IMR-90 (cell line): ENCODE measurements around the gene MSH3. TPM values are rescaled to one million over a fixed set of nuclear protein-coding genes. Genes with fewer than 3 reads are reported as not detected.
"Not testable (repeated sequence)": the region's sequence is repeated elsewhere in the genome, so short reads cannot be mapped to it uniquely, and the experiment has no call there.

Source experiments
- ATAC-seq: fragments of 200-7000 bp; cut with Tn5 transposase; 2 replicates; pipeline ENCODE4 v1.9.1; 2020; ENCODE audit warnings: low read depth, mild to moderate bottlenecking, moderate library complexity
- BruUV-seq: library from RNA; stranded (reverse); fragments of 400-500 nt; replicated peaks from 2 replicates; lab custom pipeline; 2021; lab: Mats Ljungman, UMichigan
- CTCF ChIA-PET: fragments of 300-600 bp; formaldehyde crosslinking; extraction: SDS; loops from one replicate; lab custom pipeline; 2021; ENCODE audit warnings: antibody characterized with exemption; lab: Yijun Ruan, JAX
- POLR2A ChIA-PET: fragments of 300-600 bp; sonication (Branson Sonifier 250); formaldehyde crosslinking; loops from one replicate; lab custom pipeline; 2022; ENCODE audit warnings: antibody characterized with exemption; ENCODE audit not compliant: unreplicated experiment; lab: Charles Lee
- DNase-seq: peaks from one replicate; pipeline ENCODE4 v3.0.0; 2013
- H2AFZ ChIP-seq: replicated peaks from 2 replicates; pipeline ENCODE3; 2013; ENCODE audit warnings: low read length, mild to moderate bottlenecking; ENCODE audit not compliant: poor library complexity
- H2AK5ac ChIP-seq: 2 replicates; pipeline ENCODE4 v1.6.1; 2013; ENCODE audit warnings: low read depth, low read length, inconsistent platforms
- H2AK9ac ChIP-seq: replicated peaks from 2 replicates; pipeline ENCODE3; 2013; ENCODE audit warnings: mild to moderate bottlenecking, low read depth, low read length, moderate library complexity; ENCODE audit not compliant: poor library complexity
- H2BK120ac ChIP-seq: 2 replicates; pipeline ENCODE4 v1.6.1; 2013; ENCODE audit warnings: low read depth, low read length, inconsistent platforms
- H2BK15ac ChIP-seq: 3 replicates; pipeline ENCODE4 v1.6.1; 2013; ENCODE audit warnings: low read depth, low read length, inconsistent platforms
- H2BK20ac ChIP-seq: 2 replicates; pipeline ENCODE4 v1.6.1; 2013; ENCODE audit warnings: low read depth, mild to moderate bottlenecking, inconsistent platforms, low read length, moderate library complexity
- H2BK5ac ChIP-seq: 2 replicates; pipeline ENCODE4 v1.6.1; 2013; ENCODE audit warnings: mild to moderate bottlenecking, low read depth, low read length, inconsistent platforms; ENCODE audit not compliant: poor library complexity, severe bottlenecking
- H3K14ac ChIP-seq: replicated peaks from 2 replicates; pipeline ENCODE4 v1.6.1; 2013; ENCODE audit warnings: low read depth, low read length, inconsistent platforms
- H3K18ac ChIP-seq: 2 replicates; pipeline ENCODE4 v1.6.1; 2013; ENCODE audit warnings: low read depth, low read length, control low read depth
- H3K23ac ChIP-seq: 2 replicates; pipeline ENCODE4 v1.6.1; 2013; ENCODE audit warnings: low read depth, low read length, inconsistent platforms
- H3K27ac ChIP-seq: 2 replicates; pipeline ENCODE4 v1.5.1; 2013; ENCODE audit warnings: mild to moderate bottlenecking, control low read depth, low read length; ENCODE audit not compliant: insufficient read depth
- H3K27me3 ChIP-seq: 2 replicates; pipeline ENCODE4 v1.6.1; 2013; ENCODE audit warnings: low read length; ENCODE audit not compliant: control insufficient read depth, insufficient read depth
- H3K36me3 ChIP-seq: 2 replicates; pipeline ENCODE4 v1.6.1; 2013; ENCODE audit warnings: low read length, mixed read lengths; ENCODE audit not compliant: control insufficient read depth, insufficient read depth
- H3K4ac ChIP-seq: 2 replicates; pipeline ENCODE4 v1.6.1; 2013; ENCODE audit warnings: low read depth, low read length, inconsistent platforms
- H3K4me1 ChIP-seq: 2 replicates; pipeline ENCODE4 v1.6.1; 2013; ENCODE audit warnings: low read length, mixed read lengths; ENCODE audit not compliant: control insufficient read depth, insufficient read depth
- H3K4me2 ChIP-seq: 2 replicates; pipeline ENCODE4 v1.6.1; 2013; ENCODE audit warnings: low read depth, mild to moderate bottlenecking, control low read depth, low read length, moderate library complexity
- H3K4me3 ChIP-seq: 2 replicates; pipeline ENCODE4 v1.5.1; 2013; ENCODE audit warnings: low read depth, mild to moderate bottlenecking, control low read depth, low read length, moderate library complexity; ENCODE audit not compliant: insufficient read depth
- H3K56ac ChIP-seq: 2 replicates; pipeline ENCODE4 v1.6.1; 2013; ENCODE audit warnings: low read length, inconsistent platforms; ENCODE audit not compliant: insufficient read depth; ENCODE audit errors: extremely low read depth
- H3K79me1 ChIP-seq, 2 experiments: 2 replicates each; pipeline ENCODE4 v1.6.1; 2013; ENCODE audit warnings: low read length in 2 of 2, inconsistent platforms in 1 of 2, low read depth in 1 of 2
- H3K9ac ChIP-seq: 2 replicates; pipeline ENCODE4 v1.6.1; 2013; ENCODE audit warnings: low read depth, low read length, control low read depth
- H3K9me1 ChIP-seq: 2 replicates; pipeline ENCODE4 v1.6.1; 2013; ENCODE audit warnings: low read length, inconsistent platforms; ENCODE audit not compliant: insufficient read depth
- H3K9me3 ChIP-seq: 2 replicates; pipeline ENCODE4 v1.6.1; 2013; ENCODE audit warnings: low read length; ENCODE audit not compliant: control insufficient read depth, insufficient read depth
- H4K20me1 ChIP-seq: 2 replicates; pipeline ENCODE4 v1.6.1; 2013; ENCODE audit warnings: low read length, inconsistent platforms; ENCODE audit not compliant: insufficient read depth
- H4K5ac ChIP-seq: 2 replicates; pipeline ENCODE4 v1.6.1; 2013; ENCODE audit warnings: mild to moderate bottlenecking, low read depth, low read length, control low read depth
- H4K8ac ChIP-seq, 2 experiments: 2 replicates each; pipeline ENCODE4 v1.6.1; 2013; ENCODE audit warnings: low read depth in 2 of 2, low read length in 2 of 2, control low read depth in 1 of 2, inconsistent platforms in 1 of 2
- H4K91ac ChIP-seq: 2 replicates; pipeline ENCODE4 v1.6.1; 2013; ENCODE audit warnings: low read depth, low read length, inconsistent platforms; ENCODE audit not compliant: insufficient read depth
- whole genome bisulfite sequencing, 2 experiments: methylation state at CpG; one replicate each; pipeline versions ENCODE4 v1.1.5 to v1.1.7; 2013; ENCODE audit warnings: missing lambda C conversion rate in 2 of 2; ENCODE audit not compliant: insufficient read length in 1 of 2; ENCODE audit errors: extremely low coverage in 2 of 2; 5-methylcytosine and 5-hydroxymethylcytosine counted together
- dilution Hi-C: fragments of 300-500 bp; cut with HindIII; formaldehyde crosslinking; loops from one replicate; pipeline ENCODE4 v1.14.3; 2018; ENCODE audit warnings: low sequenced_read_pairs; ENCODE audit not compliant: unreplicated experiment
- in situ Hi-C: fragments of 300-500 bp; cut with MboI; formaldehyde crosslinking; loops from 3 replicates; pipeline ENCODE4 v1.14.3; 2019; ENCODE audit warnings: low sequenced_read_pairs, inconsistent platforms, mixed read lengths
- intact Hi-C: fragments of 100-400 bp; cut with micrococcal nuclease; formaldehyde crosslinking; loops from 2 replicates; pipeline ENCODE4 v1.10.0; 2022
- polyA plus RNA-seq, 3 experiments: library from polyadenylated mRNA; depleted of rRNA; stranded (reverse); fragments of >200 nt; gene quantifications; 2 replicates each; pipeline ENCODE4 v1.2.3, GENCODE V29; 2012; ENCODE audit warnings: low replicate concordance in 1 of 3
- total RNA-seq: library from RNA; depleted of rRNA; stranded (reverse); fragments of >200 nt; gene quantifications from 2 replicates; pipeline ENCODE4 v1.2.3, GENCODE V29; 2012

MSH3 gene
- total and polyA plus RNA-seq, 2 of the 4 experiments (the other 2 are of a cell fraction), result 4.6 to 13.3 TPM

DNA sequence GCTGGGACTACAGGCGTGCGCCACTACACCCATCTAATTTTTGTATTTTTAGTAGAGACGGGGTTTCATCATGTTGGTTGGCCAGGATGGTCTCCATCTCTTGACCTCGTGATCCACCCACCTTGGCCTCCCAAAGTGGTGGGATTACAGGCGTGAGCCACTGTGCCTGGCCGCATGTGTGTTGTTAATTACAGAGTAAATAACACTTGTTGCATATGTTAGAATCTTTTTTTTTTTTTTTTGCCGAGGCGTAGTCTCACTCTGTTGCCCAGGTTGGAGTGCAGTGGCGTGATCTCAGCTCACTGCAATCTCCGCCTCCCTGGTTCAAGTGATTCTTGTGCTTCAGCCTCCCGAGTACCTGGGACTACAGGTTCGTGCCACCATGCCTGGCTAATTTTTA is 86.0 kb downstream of the MSH3 start:
- CTCF ChIA-PET, result interaction anchor here (0.7 kb wide), 1 partner anchor 1697 kb away, joined by 3 read pairs; no protein-coding TSS in a partner anchor
- H2BK5ac ChIP-seq, H4K91ac ChIP-seq, DNase-seq, H3K79me1 ChIP-seq, POLR2A ChIA-PET, H2AFZ ChIP-seq, H3K36me3 ChIP-seq, H2BK20ac ChIP-seq, H3K56ac ChIP-seq, H3K9me3 ChIP-seq, H3K4me3 ChIP-seq, H3K4me1 ChIP-seq, H3K9me1 ChIP-seq, H3K4me2 ChIP-seq, H2BK120ac ChIP-seq, H3K27me3 ChIP-seq, H4K20me1 ChIP-seq, intact Hi-C loops, ATAC-seq, H3K9ac ChIP-seq, H4K5ac ChIP-seq, H3K27ac ChIP-seq, H3K18ac ChIP-seq, H2AK5ac ChIP-seq, in situ Hi-C loops, H4K8ac ChIP-seq, H3K14ac ChIP-seq, H3K4ac ChIP-seq, H3K23ac ChIP-seq, H2BK15ac ChIP-seq, dilution Hi-C loops, BruUV-seq, H2AK9ac ChIP-seq: not testable (repeated sequence)
- 90% methylated on average over 2 of the region's 12 CpGs; no CpG with 5 or more reads in 1 of the 2 experiments for WGBS, 2 experiments
